RWPE2 (cell line): ENCODE data around the gene NUAK1.

Experiments
- ATAC-seq: fragments of 200-7000 bp; cut with Tn5 transposase; 3 replicates; pipeline ENCODE4 v1.9.1; 2021; ENCODE audit warnings: low read depth
- DNase-seq: peaks from one replicate; pipeline ENCODE4 v3.0.0-alpha.2; 2020; ENCODE audit warnings: low spot score
- H3K27ac ChIP-seq: fragments of 450-650 bp; 2 replicates; pipeline ENCODE4 v1.5.1; 2017; ENCODE audit warnings: mild to moderate bottlenecking; ENCODE audit not compliant: poor library complexity, severe bottlenecking
- H3K27me3 ChIP-seq: fragments of 250-450 bp; sonication (Bioruptor Pico); 2 replicates; pipeline ENCODE4 v1.5.1; 2021; ENCODE audit warnings: mild to moderate bottlenecking, moderate library complexity; ENCODE audit not compliant: insufficient read depth, poor library complexity, severe bottlenecking
- H3K36me3 ChIP-seq: fragments of 250-450 bp; sonication (Bioruptor Pico); 2 replicates; pipeline ENCODE4 v1.5.1; 2020; ENCODE audit warnings: low read depth, mild to moderate bottlenecking, moderate library complexity
- H3K4me1 ChIP-seq: fragments of 250-450 bp; sonication (Bioruptor Pico); 2 replicates; pipeline ENCODE4 v1.5.1; 2021; ENCODE audit warnings: mild to moderate bottlenecking, moderate library complexity; ENCODE audit not compliant: insufficient read depth, poor library complexity, severe bottlenecking
- H3K4me3 ChIP-seq: fragments of 250-450 bp; sonication (Bioruptor Pico); 2 replicates; pipeline ENCODE4 v1.5.1; 2021; ENCODE audit warnings: mild to moderate bottlenecking, moderate library complexity; ENCODE audit not compliant: severe bottlenecking
- H3K9me3 ChIP-seq: fragments of 250-450 bp; sonication (Bioruptor Pico); 2 replicates; pipeline ENCODE4 v1.5.1; 2021; ENCODE audit warnings: mild to moderate bottlenecking, moderate library complexity; ENCODE audit not compliant: severe bottlenecking
- CTCF ChIP-seq: fragments of 450-650 bp; IDR thresholded peaks from one replicate; pipeline ENCODE4 v1.5.1; 2017; ENCODE audit warnings: mild to moderate bottlenecking, moderate library complexity; ENCODE audit not compliant: poor library complexity, severe bottlenecking

NUAK1 gene

GRCh38 chr12:106125351-106126095 lies 13.2 kb downstream of the NUAK1 start:
- Histone ChIP-seq H3K4me1 (peaks cover 14% of the 10 kb centered on the region), H3K9me3 (no peaks in the 10 kb centered on the region), H3K27ac (peak overlapping the region; percentile 45), H3K27me3 (no peaks in the 10 kb centered on the region), H3K4me3 (no peak overlapping the region), H3K36me3 (no peaks in the 10 kb centered on the region)
- DNase-seq (no peak), ATAC-seq (no peak)
- no peak for TF ChIP-seq CTCF

- H3K36me3 ChIP-seq = no peaks in the 10 kb centered on the region
- ATAC-seq (peak; percentile 71), DNase-seq (no peak)
- no peaks in the 10 kb centered on the region for H3K9me3 ChIP-seq
- TF ChIP-seq CTCF = no peak
- H3K4me1 ChIP-seq = peaks cover 14% of the 10 kb centered on the region
- no peaks in the 10 kb centered on the region for H3K27me3 ChIP-seq
- H3K27ac ChIP-seq = peak overlapping the region; percentile 61
- H3K4me3 ChIP-seq = no peak overlapping the region
Measured at GRCh38 chr12:106123551-106124081, 15.1 kb downstream of the NUAK1 start.

- peak overlapping the region; percentile 61 for H3K27ac ChIP-seq
- H3K9me3 ChIP-seq = no peaks in the 10 kb centered on the region
- DNase-seq = no peak
- H3K27me3 ChIP-seq = no peaks in the 10 kb centered on the region
- H3K36me3 ChIP-seq = no peaks in the 10 kb centered on the region
- H3K4me1 ChIP-seq = peaks cover 14% of the 10 kb centered on the region
- H3K4me3 ChIP-seq = no peak overlapping the region
- no peak for TF ChIP-seq CTCF
- no peak for ATAC-seq
Measured at GRCh38 chr12:106123110-106123509, 15.6 kb downstream of the NUAK1 start.

- H3K4me1 ChIP-seq = peaks cover 14% of the 10 kb centered on the region
- TF ChIP-seq CTCF = no peak
- no peak for ATAC-seq
Measured at GRCh38 chr12:106122004-106122403, 16.8 kb downstream of the NUAK1 start.

GRCh38 chr12:106120519-106121105 lies 18.1 kb downstream of the NUAK1 start:
- no peak for TF ChIP-seq CTCF
- Histone ChIP-seq H3K4me3 (no peak overlapping the region), H3K4me1 (peaks cover 5% of the 10 kb centered on the region), H3K9me3 (no peaks in the 10 kb centered on the region), H3K27ac (no peak overlapping the region), H3K27me3 (no peaks in the 10 kb centered on the region), H3K36me3 (no peaks in the 10 kb centered on the region)
- DNase-seq (no peak), ATAC-seq (no peak)

More at GRCh38 chr12:106122004-106122403, 16.8 kb downstream of the NUAK1 start:
- no peak for DNase-seq
- H3K4me3 ChIP-seq = no peak overlapping the region
- H3K36me3 ChIP-seq = no peaks in the 10 kb centered on the region
- no peaks in the 10 kb centered on the region for H3K27me3 ChIP-seq
- no peaks in the 10 kb centered on the region for H3K9me3 ChIP-seq
- no peak overlapping the region for H3K27ac ChIP-seq
